Mammary epithelial cell (primary cell): ENCODE measurements around the gene GPC5.

Experiments used
- EZH2 ChIP-seq: IDR thresholded peaks from 2 replicates; pipeline ENCODE4 v1.6.1; 2012; ENCODE audit warnings: low read length, inconsistent platforms, borderline replicate concordance
- TF ChIP-seq, protein P1 (sequence below), 2 donors: IDR thresholded peaks in 1 of 2; conservative IDR thresholded peaks in 1 of 2; 2 replicates each; pipeline ENCODE4 v1.5.1; 2011 to 2012; ENCODE audit warnings: inconsistent platforms in 2 of 2, low read length in 2 of 2, mild to moderate bottlenecking in 2 of 2, control low read depth in 1 of 2, low read depth in 1 of 2; ENCODE audit not compliant: insufficient read depth in 1 of 2; ENCODE audit errors: extremely low read depth in 1 of 2

DNA sequence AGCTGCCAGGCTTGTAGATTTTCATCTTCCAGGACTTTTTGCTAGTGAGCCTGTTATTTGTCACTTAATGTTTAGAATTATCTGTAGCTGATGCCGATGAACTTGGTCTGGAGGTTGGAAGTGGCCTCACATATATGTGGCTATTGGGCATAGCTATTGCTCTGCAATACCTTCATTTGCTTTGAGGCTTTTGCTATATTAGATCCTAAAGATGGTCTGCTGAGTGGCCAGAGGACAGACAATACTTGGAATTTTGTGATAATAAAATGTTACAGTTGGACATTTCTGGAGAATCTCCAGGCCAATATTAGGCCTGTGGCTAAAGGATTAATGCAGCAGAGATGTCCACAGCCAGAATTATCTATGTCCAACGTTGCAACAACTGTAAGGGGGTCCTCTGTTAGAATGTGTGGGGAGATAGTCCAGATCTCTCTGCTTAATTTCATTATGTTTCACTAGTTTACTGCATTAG is 222.3 kb downstream of the GPC5 start:
- TF ChIP-seq, protein P1, sequence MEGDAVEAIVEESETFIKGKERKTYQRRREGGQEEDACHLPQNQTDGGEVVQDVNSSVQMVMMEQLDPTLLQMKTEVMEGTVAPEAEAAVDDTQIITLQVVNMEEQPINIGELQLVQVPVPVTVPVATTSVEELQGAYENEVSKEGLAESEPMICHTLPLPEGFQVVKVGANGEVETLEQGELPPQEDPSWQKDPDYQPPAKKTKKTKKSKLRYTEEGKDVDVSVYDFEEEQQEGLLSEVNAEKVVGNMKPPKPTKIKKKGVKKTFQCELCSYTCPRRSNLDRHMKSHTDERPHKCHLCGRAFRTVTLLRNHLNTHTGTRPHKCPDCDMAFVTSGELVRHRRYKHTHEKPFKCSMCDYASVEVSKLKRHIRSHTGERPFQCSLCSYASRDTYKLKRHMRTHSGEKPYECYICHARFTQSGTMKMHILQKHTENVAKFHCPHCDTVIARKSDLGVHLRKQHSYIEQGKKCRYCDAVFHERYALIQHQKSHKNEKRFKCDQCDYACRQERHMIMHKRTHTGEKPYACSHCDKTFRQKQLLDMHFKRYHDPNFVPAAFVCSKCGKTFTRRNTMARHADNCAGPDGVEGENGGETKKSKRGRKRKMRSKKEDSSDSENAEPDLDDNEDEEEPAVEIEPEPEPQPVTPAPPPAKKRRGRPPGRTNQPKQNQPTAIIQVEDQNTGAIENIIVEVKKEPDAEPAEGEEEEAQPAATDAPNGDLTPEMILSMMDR (conservative IDR thresholded peaks at IDR 0.05 in 1 of 2, IDR thresholded peaks at IDR 0.05 in 1 of 2; ENCODE audit: extremely low read depth in 1 of 2, insufficient read depth in 1 of 2, low read depth in 1 of 2, low read length in 2 of 2): no peak
- no peak for TF ChIP-seq EZH2
